ENCODE measurements around the gene HOXC9. TPM values are rescaled to one million over a fixed set of nuclear protein-coding genes. Genes with fewer than 3 reads are reported as not detected.

The HOXC9 gene
- polyA plus RNA-seq, 4 donors = 15.7 to 31.8 (median 27.1) TPM

DNA sequence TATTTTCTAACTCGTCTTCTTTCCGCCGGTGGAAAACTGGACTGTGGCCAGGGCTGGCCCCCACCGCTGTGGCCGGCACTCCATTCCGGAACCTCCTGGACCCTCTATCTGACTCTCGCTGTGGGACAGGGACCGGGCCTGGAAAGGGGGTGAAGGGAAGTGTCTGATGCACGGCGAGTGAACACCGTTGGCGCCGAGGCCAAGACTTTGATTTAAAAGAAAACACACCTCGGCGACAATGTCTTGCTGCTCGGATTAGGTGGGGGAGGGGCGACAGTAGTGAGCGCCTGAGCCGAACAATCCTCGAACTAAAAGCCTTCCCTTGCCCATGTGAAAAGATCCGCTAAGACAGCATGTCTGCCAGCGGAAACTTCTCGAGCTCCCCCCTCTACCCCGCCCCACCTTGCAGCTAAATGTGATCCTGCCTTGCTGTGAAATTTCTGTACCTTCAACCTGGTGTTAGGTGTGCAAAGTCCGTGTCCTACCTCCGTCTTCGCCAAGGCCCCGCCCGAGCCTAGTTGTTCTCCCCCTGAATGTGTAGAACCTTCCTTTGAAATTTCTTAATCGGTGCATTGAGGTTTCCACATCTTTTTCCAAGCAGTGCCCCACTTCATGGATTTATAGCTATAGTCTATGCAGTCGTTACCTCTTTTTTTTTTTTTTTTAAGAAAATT is 24.3 kb upstream of the HOXC9 start:
- no peak for DNase-seq (ENCODE audit: low read depth in 4 of 4, low spot score in 3 of 4)

DNA sequence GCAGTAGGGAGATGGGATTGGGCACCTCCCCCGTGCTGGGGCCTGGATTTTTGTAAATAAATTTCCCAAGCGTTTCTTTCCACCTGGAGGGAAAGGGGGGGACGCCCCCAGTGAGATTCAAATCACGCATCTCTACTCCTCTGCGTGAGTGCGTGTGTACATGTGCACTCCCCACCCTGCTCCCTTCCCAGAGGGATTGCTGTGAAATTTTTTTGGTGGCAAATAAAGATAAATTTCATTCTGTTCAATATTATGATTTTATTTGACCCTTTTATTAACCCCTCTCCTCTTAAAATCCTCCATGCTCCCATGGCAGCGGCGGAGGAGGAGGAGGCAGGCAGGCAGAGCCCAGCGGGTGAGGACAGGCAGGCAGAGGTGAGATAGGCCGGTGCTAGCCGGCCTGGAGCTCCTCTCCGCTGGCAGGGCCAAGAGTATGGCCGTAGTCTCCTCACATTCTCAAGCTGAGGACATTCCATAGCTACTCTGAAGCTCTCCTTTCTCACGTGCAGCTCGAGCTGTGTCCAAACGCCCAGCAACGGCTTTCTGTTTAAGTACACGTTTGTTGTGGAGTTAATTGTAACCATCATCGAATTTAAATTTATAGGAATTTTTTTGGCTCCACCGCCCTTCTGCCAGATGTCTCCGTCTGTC is 23.7 kb upstream of the HOXC9 start:
- DNase-seq (ENCODE audit: low read depth in 4 of 4, low spot score in 3 of 4) = no peak

GRCh38 chr12:53976823-53977595 is 23.0 kb upstream of the HOXC9 start:
- DNase-seq (ENCODE audit: low read depth in 4 of 4, low spot score in 3 of 4) = no peak

DNA sequence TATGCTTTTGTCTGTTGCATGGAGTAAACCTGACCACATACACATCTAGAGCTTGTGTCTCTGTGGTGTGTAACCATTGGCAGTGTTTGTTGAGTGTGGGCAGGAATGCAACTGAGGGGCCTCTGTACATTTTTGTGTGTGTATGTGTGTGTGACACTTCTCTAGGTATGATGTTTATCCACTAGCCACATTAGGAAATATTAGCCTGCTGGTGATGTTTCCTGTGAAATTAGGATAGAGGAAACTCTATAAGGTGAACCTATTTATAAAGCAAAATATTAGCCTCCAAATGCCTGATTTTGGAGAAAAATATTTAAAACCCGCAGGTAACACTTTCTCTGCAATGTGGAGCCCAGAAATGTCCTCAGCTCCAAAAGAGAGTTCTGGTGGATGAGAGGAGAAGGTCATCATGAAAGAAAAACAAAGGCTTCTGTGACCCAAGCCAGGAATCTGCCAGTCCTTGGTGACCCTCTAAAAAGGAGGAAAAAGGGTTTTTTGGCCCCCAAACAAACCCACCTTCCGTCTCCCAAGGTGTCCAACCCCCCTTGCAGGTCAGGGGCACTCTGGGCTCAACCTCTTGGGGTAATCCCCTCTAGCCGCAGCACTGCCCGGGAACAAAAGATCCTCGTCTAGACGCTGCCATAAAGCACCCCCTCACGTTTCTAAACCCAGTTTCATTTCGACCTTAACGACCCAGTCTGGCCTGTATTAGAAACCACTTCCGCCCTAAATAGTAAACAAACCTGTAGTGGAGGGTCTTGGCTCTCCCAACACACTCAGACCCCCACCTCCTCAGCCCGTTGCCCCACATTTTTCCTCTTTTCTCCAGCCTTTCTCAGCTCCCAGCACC is 22.1 kb upstream of the HOXC9 start:
- no peak for DNase-seq (ENCODE audit: low read depth in 4 of 4, low spot score in 3 of 4)

- no peak for DNase-seq (ENCODE audit: low read depth in 4 of 4, low spot score in 3 of 4)
Observed at GRCh38 chr12:53978477-53979356, 21.2 kb upstream of the HOXC9 start.

- no peak for DNase-seq (ENCODE audit: low read depth in 4 of 4, low spot score in 3 of 4)
Observed at GRCh38 chr12:53980104-53980801, 19.7 kb upstream of the HOXC9 start.

DNA sequence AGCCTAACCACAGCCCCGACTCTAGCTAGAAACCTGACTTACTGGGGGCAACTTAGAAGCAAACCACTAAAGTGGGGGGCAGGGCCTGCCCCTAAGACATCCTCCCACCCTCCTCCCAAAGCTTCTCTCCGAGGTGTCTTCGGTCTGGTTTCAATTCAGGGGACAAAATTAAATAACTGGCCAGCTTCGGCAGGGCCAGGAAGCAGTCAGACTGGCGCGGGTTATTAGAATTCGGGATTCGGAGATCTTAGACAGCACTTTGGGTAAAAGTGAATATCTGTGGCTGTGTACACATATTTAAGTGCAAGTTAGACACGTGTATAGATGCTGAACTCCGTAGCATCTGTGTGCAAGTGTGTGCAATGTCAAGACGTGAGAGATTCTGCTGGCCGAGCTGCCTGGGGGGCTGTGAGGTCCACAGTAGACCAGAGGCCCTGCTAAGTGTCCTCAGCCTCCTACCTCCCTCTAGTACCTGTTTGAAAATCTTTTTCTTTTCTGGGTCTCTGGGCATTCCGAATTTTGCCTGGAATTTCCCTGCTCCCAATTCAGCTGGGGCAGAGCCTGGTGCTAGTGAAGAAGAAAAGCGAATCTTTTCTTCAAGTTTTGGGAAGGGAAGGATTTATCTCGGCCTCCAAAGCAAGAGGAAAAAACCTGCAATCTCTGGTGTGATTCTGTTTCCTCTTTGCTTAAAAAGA is 19.0 kb upstream of the HOXC9 start:
- no peak for DNase-seq (ENCODE audit: low read depth in 4 of 4, low spot score in 3 of 4)

DNA sequence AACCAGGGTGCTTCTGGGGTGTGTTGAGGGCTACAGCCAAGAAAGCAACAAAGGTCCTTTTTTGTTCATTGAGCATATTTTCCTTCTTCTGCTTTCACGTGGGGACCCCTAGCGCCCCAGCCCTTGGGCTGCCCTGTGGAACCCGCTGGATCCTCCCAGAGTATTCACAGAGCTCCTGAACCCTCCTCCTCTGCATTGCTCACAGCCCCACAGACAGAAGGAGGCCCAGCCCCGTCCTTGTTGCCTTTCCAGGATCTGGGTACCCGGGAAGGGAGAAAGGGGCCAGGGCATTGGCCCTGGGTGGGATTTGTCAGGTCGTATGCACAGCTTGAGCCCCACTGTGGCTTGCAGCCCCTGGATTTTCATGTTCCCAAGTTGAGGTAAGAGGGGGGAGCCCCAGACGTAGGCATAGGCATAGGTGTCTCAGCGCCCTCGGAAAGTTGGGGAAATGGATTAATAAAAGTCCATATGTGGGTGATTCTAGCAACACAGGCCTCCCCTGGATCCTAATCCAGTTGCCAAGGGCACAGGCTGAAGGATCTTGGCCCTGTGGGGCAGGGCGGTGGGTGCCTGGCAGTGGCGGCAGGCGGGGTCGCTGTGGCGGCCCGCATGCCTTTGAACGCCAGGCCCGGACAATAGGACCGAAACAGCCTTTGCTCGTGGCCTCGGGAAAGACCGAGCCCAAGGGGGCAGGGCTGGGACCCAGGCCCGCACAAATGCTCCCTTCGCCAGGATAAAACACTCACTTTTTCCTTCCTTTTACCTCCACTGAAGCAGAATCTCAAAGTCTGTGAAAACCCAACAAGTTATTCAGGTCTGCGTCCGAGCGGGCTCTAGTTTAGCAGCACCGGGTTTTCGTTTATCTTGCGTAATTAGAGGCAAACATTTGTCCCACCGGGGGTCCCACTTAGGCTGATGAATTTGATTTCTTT is 18.1 kb upstream of the HOXC9 start:
- DNase-seq (ENCODE audit: low read depth in 4 of 4, low spot score in 3 of 4) = no peak

DNA sequence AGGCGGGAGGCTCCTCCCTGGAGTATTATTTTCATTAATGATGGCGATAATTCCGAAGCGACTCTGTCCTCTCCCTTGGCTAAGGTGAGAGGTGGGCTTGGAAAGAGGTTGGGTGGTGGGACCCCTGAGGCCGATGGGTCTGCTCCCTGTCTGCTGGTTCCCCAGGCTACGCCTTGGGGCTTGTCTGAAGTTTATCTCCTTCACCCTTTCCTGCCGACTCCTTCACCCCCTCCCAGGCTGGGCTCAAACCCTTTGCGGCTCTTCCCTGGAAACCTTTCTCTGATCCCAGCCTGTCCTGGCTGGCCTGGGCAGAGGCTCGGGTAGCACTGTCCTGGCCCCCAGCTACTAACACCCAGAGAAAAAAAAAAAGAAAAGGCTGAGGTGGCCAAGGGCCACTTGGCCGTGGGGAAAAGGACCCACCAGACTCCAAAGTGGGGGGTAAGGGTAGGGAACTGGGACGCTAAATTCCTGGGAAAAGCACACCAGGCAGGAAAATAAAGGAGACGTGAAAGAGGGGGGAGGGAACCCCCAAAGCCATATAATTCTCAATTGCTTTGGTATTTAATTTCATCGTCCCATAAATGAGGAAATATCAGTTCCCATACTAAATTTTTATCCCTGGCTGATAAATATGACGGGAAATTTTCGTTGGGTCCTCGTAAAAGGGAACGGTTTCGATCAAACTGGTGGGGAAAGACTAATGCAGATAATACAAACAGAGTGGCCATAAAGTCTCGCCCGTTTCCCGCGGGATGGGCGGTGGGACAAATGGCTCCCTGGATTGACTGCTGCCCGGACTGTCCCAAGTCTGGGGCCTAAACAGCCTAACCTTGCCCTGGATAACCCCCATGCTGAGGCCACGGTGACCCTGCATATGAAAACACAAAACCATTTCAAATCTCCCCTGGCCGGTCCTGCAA is 17.1 kb upstream of the HOXC9 start:
- no peak for DNase-seq (ENCODE audit: low read depth in 4 of 4, low spot score in 3 of 4)

GRCh38 chr12:53983568-53983949 is 16.4 kb upstream of the HOXC9 start:
- DNase-seq (ENCODE audit: low read depth in 4 of 4, low spot score in 3 of 4) = no peak

DNA sequence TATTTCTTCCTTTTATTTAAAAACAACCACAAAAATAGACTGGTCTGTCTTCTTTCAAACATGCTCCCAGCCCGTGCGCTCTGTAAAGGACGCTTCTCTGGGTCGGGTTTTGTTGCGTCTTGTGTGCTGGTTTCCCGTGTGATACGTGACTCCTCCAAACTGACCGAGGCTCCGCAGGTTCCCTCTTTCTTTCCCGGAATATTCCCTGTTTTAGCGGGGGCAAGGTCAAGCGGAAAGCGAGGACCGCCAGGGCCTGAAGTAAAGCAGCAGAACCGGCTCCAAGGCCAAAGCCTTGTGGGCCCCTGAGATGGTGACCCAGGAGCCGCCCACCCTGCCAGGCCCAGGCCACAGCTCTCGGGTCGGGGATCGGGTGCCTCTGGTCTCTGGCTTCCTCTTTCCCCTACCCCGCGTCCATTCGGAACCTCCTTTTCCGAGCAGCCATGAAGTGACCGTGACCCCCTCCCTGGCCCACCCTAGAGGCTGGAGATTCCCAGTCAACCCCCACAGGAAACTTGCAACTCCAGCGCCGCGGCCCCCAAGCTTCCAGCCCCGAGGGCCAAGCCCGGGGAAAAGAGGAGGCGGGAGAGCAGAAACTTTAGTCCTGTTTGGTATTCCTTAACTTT is 15.9 kb upstream of the HOXC9 start:
- DNase-seq (ENCODE audit: low read depth in 4 of 4, low spot score in 3 of 4) = no peak

GRCh38 chr12:53984901-53985691 is 14.9 kb upstream of the HOXC9 start, which contains the start of gene HOXC10:
Gene HOXC10 (plus strand): TSS chr12:53985146. CDS start chr12:53985260, 114 bp downstream.
- peak; percentile 95 to 98 (median 96) for DNase-seq (ENCODE audit: low read depth in 4 of 4, low spot score in 3 of 4)

DNA sequence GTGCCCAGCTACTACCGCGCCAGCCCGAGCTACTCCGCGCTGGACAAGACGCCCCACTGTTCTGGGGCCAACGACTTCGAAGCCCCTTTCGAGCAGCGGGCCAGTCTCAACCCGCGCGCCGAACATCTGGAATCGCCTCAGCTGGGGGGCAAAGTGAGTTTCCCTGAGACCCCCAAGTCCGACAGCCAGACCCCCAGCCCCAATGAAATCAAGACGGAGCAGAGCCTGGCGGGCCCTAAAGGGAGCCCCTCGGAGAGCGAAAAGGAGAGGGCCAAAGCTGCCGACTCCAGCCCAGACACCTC is 14.3 kb upstream of the HOXC9 start:
- DNase-seq (ENCODE audit: low read depth in 4 of 4, low spot score in 3 of 4) = no peak

DNA sequence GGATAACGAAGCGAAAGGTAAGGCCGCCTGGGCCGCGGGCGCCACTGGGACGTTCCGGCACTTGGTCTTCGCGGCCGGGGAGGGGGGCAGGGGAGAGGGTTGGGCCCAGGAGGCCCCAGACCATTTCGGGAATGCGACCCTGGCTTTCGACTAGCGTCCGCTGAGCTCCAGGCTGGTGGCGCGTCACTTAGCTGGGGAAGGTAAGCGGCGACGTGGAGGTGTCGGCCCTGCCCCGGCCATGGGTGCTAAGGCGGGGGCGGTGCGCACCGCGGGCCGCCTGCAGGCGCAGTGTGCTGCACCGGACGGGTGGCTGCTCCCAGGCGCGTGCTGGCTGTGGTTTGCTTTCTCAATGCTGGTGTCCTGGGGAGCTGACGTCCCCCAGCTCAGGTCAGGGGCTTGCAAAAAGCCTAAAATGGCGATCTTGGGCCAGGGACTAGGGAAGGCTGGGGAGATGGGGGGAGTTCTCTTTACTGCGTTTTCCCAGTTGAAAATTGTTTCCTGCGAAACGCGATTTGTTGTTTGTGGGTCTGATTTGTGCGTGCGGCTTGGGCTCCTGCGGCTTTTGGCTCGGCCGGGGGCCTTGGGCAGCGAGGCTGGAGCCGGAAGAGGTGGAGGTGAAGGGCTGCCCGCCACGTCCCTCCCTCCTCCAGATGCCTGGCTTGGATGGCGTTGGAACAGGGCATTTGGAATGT is 13.8 kb upstream of the HOXC9 start:
- DNase-seq (ENCODE audit: low read depth in 4 of 4, low spot score in 3 of 4) = no peak

Data from left renal pelvis (tissue), 4 donors.